SK-N-SH treated with all-trans-retinoic acid at 6 μM for 48 hours (cell line): Measurements from ENCODE around the gene STX18.

ENCODE experiments used
- ATAC-seq: fragments of 200-7000 bp; cut with Tn5 transposase; 3 replicates; pipeline ENCODE4 v1.9.1; 2020; ENCODE audit warnings: mild to moderate bottlenecking, moderate library complexity
- ARNTL ChIP-seq: fragments of 450-650 bp; formaldehyde crosslinking; IDR thresholded peaks from 2 replicates; pipeline ENCODE4 v1.5.0; 2020; ENCODE audit warnings: low read depth, mild to moderate bottlenecking, moderate library complexity, borderline replicate concordance
- BACH2 ChIP-seq: fragments of 250-450 bp; sonication (Bioruptor Pico); IDR thresholded peaks from 2 replicates; pipeline ENCODE4 v1.9.0; 2021; ENCODE audit warnings: mild to moderate bottlenecking, borderline replicate concordance
- CSDC2 ChIP-seq: fragments of 250-450 bp; sonication (Bioruptor Pico); IDR thresholded peaks from 2 replicates; pipeline ENCODE4 v1.5.0; 2020; ENCODE audit warnings: mild to moderate bottlenecking, moderate library complexity
- CSRNP3 ChIP-seq: fragments of 250-450 bp; sonication (Bioruptor Pico); IDR thresholded peaks from 2 replicates; pipeline ENCODE4 v1.5.1; 2021; ENCODE audit warnings: mild to moderate bottlenecking, moderate library complexity
- GLIS3 ChIP-seq: fragments of 250-450 bp; sonication (Bioruptor Pico); IDR thresholded peaks from 2 replicates; pipeline ENCODE4 v1.5.0; 2020; ENCODE audit warnings: mild to moderate bottlenecking, moderate library complexity
- ISL1 ChIP-seq: fragments of 250-450 bp; sonication (Bioruptor Pico); IDR thresholded peaks from 2 replicates; pipeline ENCODE4 v2.1.2; 2022; ENCODE audit warnings: mild to moderate bottlenecking, moderate library complexity
- OSR1 ChIP-seq: fragments of 250-450 bp; sonication (Bioruptor Pico); IDR thresholded peaks from 2 replicates; pipeline ENCODE4 v1.8.0; 2022; ENCODE audit warnings: moderate library complexity, mild to moderate bottlenecking, inconsistent platforms
- POU6F1 ChIP-seq: fragments of 250-450 bp; sonication (Bioruptor Pico); IDR thresholded peaks from 2 replicates; pipeline ENCODE4 v1.8.0; 2021; ENCODE audit warnings: low read depth, mild to moderate bottlenecking, moderate library complexity, borderline replicate concordance
- PPARA ChIP-seq: fragments of 250-450 bp; sonication (Bioruptor Pico); IDR thresholded peaks from 2 replicates; pipeline ENCODE4 v1.5.0; 2020; ENCODE audit warnings: mild to moderate bottlenecking, borderline replicate concordance
- RARB ChIP-seq: fragments of 250-450 bp; sonication (Bioruptor Pico); IDR thresholded peaks from 2 replicates; pipeline ENCODE4 v1.8.0; 2021; ENCODE audit warnings: mild to moderate bottlenecking, moderate library complexity
- SNAI2 ChIP-seq: fragments of 250-450 bp; sonication (Bioruptor Pico); IDR thresholded peaks from 2 replicates; pipeline ENCODE4 v1.5.0; 2020; ENCODE audit warnings: mild to moderate bottlenecking, moderate library complexity
- TCF4 ChIP-seq: fragments of 250-450 bp; sonication (Bioruptor Pico); IDR thresholded peaks from 2 replicates; pipeline ENCODE4 v1.8.0; 2021; ENCODE audit warnings: mild to moderate bottlenecking, moderate library complexity, borderline replicate concordance
- TOX ChIP-seq: fragments of 250-450 bp; sonication (Bioruptor Pico); IDR thresholded peaks from 2 replicates; pipeline ENCODE4 v1.8.0; 2021; ENCODE audit warnings: mild to moderate bottlenecking, moderate library complexity, borderline replicate concordance
- ZC3H10 ChIP-seq: fragments of 250-450 bp; sonication (Bioruptor Pico); IDR thresholded peaks from 2 replicates; pipeline ENCODE4 v1.5.1; 2021; ENCODE audit warnings: mild to moderate bottlenecking, moderate library complexity
- ZNF565 ChIP-seq: fragments of 450-650 bp; formaldehyde crosslinking; conservative IDR thresholded peaks from 2 replicates; pipeline ENCODE4 v1.5.0; 2020; ENCODE audit warnings: low read depth, mild to moderate bottlenecking, moderate library complexity
- ZNF70 ChIP-seq: fragments of 450-650 bp; formaldehyde crosslinking; IDR thresholded peaks from 2 replicates; pipeline ENCODE4 v1.5.0; 2020; ENCODE audit warnings: mild to moderate bottlenecking, moderate library complexity
- ZNF8 ChIP-seq: fragments of 450-650 bp; formaldehyde crosslinking; IDR thresholded peaks from 2 replicates; pipeline ENCODE4 v1.5.0; 2020; ENCODE audit warnings: mild to moderate bottlenecking, moderate library complexity
- TF ChIP-seq, protein P1 (sequence below): fragments of 250-450 bp; sonication (Bioruptor Pico); IDR thresholded peaks from 2 replicates; pipeline ENCODE4 v1.5.1; 2020; ENCODE audit warnings: low read depth, mild to moderate bottlenecking, moderate library complexity

The STX18 gene

DNA sequence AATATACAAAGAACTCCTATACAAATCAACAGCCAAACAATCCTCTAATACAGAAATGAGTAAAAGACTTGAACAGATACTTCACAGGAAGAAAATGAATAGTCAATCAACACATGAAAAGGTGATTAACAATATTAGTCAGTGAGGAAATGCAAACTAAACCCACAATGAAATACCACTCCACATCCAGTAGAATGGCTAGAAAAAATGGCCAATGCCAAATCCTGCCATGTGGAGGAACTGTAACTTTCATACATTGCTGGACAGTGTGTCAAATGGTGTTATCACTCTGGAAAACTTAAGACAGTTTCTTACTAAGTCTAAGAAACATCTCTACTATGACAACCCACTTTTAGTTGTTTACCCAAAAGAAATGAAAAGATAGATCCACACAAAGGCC is 95.4 kb downstream of the STX18 start:
- TF ChIP-seq ISL1 (CRISPR knock-in tag) (no peak), POU6F1 (CRISPR knock-in tag) (no peak), PPARA (CRISPR knock-in tag) (no peak), ZNF8 (CRISPR knock-in tag) (no peak), RARB (no peak), ARNTL (CRISPR knock-in tag) (no peak), GLIS3 (CRISPR knock-in tag) (no peak), CSDC2 (CRISPR knock-in tag) (no peak), ZNF70 (CRISPR knock-in tag) (no peak), ZNF565 (CRISPR knock-in tag) (no peak)
- no peak for ATAC-seq

DNA sequence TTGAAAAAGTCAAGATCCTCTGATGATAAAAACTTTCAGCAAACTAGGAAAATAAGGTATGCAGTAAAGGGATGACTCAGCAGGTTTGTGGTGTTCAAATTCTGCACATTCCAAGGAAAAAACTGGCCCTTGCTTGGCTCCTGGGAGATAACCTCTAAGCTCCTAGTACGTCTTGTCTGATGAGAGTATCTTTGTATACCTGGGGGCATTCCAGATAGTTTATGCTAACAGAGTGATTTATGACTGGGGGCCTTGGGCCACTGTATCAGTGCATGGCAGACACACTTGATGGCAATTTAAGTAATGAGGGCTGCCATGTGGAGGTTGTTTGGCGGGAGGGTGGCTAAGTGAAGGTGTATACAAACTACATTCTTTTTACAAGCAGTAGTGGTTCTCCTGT is 98.0 kb downstream of the STX18 start:
- no peak for TF ChIP-seq BACH2 (CRISPR knock-in tag)
- peak; percentile 88 for ATAC-seq

GRCh38 chr4:4440333-4441061 is 101.4 kb downstream of the STX18 start:
- ATAC-seq, result no peak

DNA sequence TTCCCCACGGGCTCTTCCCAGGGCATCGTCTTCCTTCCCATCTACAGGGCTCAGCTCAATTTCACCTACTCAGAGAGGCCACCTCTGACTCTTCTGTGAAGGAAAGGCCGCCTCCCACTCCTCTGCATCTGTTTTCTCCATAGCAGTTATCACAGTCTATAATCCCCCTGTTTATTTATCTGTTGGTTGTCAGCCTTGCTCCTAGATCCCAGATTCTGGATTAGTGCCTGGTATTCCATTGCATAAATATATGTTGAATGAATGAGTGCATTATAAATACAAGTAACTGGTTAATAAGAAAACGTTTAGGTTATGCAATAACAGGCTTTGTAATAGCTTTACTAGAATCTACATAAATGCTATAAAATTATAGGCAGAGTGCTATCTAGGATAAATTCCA is 102.1 kb downstream of the STX18 start:
- TF ChIP-seq PPARA (CRISPR knock-in tag) (no peak), POU6F1 (CRISPR knock-in tag) (no peak), BACH2 (CRISPR knock-in tag) (no peak), CSRNP3 (CRISPR knock-in tag) (no peak)
- no peak for ATAC-seq

More at GRCh38 chr4:4440333-4441061, 101.4 kb downstream of the STX18 start:
- TF ChIP-seq, protein P1, sequence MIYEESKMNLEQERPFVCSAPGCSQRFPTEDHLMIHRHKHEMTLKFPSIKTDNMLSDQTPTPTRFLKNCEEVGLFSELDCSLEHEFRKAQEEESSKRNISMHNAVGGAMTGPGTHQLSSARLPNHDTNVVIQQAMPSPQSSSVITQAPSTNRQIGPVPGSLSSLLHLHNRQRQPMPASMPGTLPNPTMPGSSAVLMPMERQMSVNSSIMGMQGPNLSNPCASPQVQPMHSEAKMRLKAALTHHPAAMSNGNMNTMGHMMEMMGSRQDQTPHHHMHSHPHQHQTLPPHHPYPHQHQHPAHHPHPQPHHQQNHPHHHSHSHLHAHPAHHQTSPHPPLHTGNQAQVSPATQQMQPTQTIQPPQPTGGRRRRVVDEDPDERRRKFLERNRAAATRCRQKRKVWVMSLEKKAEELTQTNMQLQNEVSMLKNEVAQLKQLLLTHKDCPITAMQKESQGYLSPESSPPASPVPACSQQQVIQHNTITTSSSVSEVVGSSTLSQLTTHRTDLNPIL (CRISPR knock-in tag), result no peak
- no peak for TF ChIP-seq ARNTL (CRISPR knock-in tag)
- no peak for TF ChIP-seq ZNF70 (CRISPR knock-in tag)
- TF ChIP-seq CSDC2 (CRISPR knock-in tag), result no peak
- no peak for TF ChIP-seq ISL1 (CRISPR knock-in tag)
- TF ChIP-seq POU6F1 (CRISPR knock-in tag), result no peak
- no peak for TF ChIP-seq PPARA (CRISPR knock-in tag)
- TF ChIP-seq OSR1 (CRISPR knock-in tag), result no peak
- TF ChIP-seq SNAI2 (CRISPR knock-in tag), result no peak
- no peak for TF ChIP-seq ZNF565 (CRISPR knock-in tag)
- TF ChIP-seq ZC3H10 (CRISPR knock-in tag), result no peak
- TF ChIP-seq BACH2 (CRISPR knock-in tag), result no peak
- TF ChIP-seq RARB, result no peak
- TF ChIP-seq TCF4, result no peak
- no peak for TF ChIP-seq ZNF8 (CRISPR knock-in tag)
- no peak for TF ChIP-seq GLIS3 (CRISPR knock-in tag)
- TF ChIP-seq TOX (CRISPR knock-in tag), result no peak
